Measurements from ENCODE around the gene FOXM1.
A peak's percentile ranks its signal among the peaks of the same experiment; 100 is the strongest.
"Not testable (repeated sequence)": the region's sequence is repeated elsewhere in the genome, so short reads cannot be mapped to it uniquely, and the experiment has no call there.

Gene FOXM1

GRCh38 chr12:2886768-2887450 lies 9.9 kb upstream of the FOXM1 start:
- no peak for DNase-seq (ENCODE audit: low read depth in 2 of 3, low spot score in 1 of 3)

DNA sequence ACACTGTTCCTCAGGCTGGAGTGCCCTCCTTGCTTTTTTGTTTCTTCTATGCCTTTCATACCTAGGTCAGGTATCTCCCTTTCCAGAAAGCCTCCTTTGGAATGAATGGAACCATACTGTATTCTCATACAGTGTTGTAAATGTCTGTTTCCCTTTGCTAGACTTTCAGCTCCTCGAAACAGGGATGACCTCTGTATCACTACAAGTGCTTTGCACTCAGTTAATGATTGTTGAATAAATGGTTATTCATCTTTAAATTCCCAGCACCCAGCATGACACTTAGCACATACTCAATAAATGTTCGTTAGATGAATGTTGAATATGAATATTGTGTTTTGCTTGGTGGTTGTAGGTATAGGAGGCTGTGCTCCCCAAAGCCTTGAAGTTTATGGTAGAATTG lies 7.8 kb upstream of the FOXM1 start:
- no peak for DNase-seq (ENCODE audit: low read depth in 2 of 3, low spot score in 1 of 3)

GRCh38 chr12:2879853-2880252 lies 2.9 kb upstream of the FOXM1 start:
- no peak for DNase-seq (ENCODE audit: low read depth in 2 of 3, low spot score in 1 of 3)

DNA sequence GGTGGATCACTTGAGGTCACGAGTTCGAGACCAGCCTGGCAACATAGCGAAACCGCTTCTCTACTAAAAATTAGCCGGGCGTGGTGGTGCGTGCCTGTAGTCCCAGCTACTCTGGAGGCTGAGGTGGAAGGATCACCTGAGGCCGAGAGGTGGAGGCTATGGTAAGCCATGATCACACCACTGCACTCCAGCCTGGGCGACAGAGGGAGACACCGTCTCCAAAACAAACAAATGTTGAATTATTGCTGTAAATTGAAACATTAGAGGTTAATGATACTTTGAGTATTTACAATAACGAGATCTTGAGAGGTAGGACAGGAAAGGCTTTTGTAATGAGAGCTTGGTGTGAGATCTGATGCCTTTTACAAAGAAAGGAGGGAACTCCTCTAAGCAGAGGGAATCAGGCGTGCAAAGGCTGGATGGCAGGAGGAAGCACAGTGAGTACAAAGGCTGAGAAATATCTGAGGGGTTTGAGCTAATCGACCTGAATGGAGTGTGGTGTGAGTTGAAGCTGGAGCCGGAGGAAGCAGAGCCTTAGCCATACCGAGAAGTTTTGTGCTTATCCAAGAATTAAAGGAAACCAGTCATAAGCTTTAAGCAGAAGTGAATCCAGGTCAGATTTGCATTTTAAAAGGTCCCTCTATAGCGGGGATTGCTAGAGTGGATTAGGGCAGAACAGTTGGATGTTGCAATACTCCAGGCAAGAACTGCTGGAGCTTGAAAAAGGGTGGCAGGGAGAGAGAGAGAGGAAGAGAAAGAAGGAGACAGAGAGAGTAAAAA lies 1.2 kb upstream of the FOXM1 start:
- peak in 1 of 3 donors; percentile 5 for DNase-seq (ENCODE audit: low read depth in 2 of 3, low spot score in 1 of 3)

DNA sequence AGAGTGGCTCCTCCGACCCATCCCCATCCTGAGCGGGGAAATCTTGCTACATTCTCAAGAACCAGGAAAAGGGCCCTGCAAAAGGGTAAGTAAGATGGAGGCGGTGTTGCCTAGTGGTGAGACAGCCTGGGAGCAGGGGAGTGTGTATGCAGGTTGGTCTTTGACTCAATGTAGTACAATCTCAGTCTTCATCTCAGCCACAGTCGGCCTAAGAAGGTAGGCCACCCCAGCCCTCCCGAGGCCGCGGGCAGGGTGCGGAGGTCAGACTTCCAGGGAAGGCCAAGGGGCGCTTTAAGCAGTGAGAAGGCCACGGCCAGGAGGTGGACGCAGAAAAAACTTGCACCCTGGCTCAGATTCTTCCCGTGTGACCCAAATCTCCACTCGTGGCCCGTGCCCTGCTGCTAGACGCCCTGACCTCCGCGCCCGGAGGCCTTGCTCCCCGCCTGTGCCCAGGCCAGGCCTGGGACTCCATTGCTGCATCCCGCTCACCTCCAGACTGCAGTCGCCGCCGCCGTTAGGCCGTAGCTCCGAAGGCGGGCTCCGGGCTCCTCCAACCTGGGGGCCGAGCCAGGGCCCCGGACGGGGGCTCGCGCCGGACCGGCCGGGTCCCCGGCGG lies 435 bp downstream of the FOXM1 start:
- peak in 1 of 3 donors; percentile 22 for DNase-seq (ENCODE audit: low read depth in 2 of 3, low spot score in 1 of 3)

DNA sequence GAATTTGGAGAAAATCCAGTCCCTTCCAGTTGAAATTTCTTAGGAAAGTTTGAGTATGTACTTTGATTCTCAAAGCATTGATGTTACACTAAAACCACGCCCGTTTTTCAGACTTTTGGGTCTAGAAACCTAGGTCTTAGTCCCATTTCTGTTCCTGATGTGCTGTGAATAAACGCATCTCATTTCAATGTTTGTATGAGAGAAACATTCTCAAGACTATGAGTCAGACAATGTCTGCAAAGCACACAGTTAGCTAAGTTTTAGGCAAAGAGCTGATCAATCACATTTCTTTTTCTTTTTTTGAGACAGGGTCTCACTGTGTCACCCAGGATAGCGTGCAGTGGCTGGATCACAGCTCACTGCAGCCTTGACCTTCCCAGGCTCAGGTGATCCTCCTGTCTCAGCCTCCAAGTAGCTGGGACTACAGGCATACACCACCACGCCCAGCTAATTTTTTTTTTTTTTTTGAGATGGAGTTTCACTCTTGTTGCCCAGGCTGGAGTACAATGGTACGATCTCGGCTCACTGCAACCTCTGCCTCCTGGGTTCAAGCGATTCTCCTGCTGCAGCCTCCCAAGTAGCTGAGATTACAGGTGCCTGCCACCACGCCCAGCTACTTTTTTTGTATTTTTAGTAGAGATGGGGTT lies 7.9 kb downstream of the FOXM1 start:
- DNase-seq (ENCODE audit: low read depth in 2 of 3, low spot score in 1 of 3) = not testable (repeated sequence)

GRCh38 chr12:2864198-2864597 lies 12.8 kb downstream of the FOXM1 start:
- no peak for DNase-seq (ENCODE audit: low read depth in 2 of 3, low spot score in 1 of 3)

- DNase-seq (ENCODE audit: low read depth in 2 of 3, low spot score in 1 of 3) = not testable (repeated sequence)
These were observed 13.6 kb downstream of the FOXM1 start for GRCh38 chr12:2863402-2863801.

- DNase-seq (ENCODE audit: low read depth in 2 of 3, low spot score in 1 of 3) = no peak
These were observed 14.1 kb downstream of the FOXM1 start for GRCh38 chr12:2862876-2863275.

DNA sequence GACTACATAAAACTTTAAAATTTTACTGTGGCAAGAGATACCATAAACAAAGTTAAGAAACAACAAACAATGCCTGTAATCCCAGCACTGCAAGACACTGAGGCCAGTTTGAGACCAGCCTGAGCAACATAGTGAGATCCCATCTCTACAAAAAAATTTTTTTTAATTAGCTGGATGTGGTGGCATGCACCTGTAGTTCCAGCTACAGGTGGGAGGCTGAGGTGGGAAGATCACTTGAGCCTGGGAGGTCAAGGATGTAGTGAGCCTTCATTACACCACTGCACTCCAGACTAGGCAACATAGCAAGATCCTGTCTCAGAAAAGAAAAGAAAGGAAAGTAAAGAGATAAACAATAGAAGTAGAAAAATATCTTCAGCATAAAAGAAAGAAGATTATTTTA lies 16.8 kb downstream of the FOXM1 start:
- DNase-seq (ENCODE audit: low read depth in 2 of 3, low spot score in 1 of 3) = no peak

DNA sequence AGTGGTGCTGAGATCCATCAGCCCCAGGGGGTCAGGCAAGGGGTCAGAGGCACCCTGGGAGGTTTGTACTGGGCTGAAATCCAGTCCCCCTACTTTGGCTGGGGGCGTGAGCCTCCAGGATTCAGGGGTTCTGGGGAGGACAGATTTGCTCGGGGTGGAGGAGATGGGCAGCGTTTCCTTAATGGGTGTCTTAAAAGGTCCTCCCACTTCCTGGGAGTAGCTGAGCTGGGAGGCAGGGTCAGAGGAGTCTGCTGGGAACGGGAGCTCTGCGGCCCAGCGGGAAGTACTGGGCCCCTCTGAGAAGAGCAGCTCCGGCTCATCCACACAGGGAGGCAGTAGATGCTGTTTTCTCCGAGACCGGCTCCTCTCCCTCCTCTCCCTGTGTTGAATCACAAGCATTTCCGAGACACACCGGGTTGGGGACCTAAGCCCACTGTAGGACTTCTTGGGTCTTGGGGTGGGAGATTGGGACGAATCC lies 18.0 kb downstream of the FOXM1 start:
- DNase-seq (ENCODE audit: low read depth in 2 of 3, low spot score in 1 of 3) = no peak

- no peak for DNase-seq (ENCODE audit: low read depth in 2 of 3, low spot score in 1 of 3)
These were observed 18.6 kb downstream of the FOXM1 start for GRCh38 chr12:2858334-2858733.

DNA sequence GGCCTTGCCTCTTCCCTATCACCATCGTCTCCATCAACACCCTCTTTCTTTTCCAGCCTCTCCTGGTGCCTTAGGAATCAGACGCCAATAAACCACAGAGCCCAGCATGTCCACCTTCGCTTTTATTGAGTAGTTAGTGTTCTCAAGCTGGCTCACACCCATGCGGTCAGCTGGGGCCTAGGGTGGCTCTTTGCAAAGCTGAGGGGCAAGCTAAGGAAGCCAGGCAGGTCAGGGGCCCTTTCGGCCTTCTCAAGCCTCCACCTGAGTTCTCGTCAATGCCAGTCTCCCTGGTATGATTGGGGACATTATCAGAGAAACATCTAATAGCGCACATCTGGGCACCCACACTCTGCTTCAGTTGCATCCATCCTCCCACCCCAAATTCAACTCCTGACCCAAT lies 19.4 kb downstream of the FOXM1 start:
- DNase-seq (ENCODE audit: low read depth in 2 of 3, low spot score in 1 of 3) = no peak

DNA sequence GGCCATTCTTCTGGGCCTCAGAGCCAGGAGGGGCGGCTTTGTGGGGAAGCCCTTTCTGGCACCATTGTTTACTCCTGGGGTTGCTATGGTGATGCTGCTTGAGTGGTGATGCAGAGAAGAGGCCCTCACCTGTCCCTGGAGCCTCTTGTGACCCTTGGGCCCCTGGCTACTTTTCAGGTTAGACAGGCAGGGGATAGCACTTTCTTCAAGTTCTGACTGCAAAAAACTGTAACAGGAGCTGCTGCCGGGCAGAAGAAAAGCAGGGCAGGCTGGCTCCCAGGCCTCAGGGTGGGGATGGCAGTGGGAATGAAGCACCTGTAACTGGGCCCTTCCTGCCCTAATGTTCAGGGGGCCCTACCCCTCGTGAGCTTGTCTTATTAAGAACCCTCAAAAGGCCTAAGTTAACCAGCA lies 19.9 kb downstream of the FOXM1 start, which contains the start of gene TEX52:
TSS of gene TEX52 (minus strand) at position 19 of the 411 bp plus-strand sequence. CDS start at position 6, 13 bp downstream.
- no peak for DNase-seq (ENCODE audit: low read depth in 2 of 3, low spot score in 1 of 3)

GRCh38 chr12:2856051-2856450 lies 20.9 kb downstream of the FOXM1 start:
- no peak for DNase-seq (ENCODE audit: low read depth in 2 of 3, low spot score in 1 of 3)

DNA sequence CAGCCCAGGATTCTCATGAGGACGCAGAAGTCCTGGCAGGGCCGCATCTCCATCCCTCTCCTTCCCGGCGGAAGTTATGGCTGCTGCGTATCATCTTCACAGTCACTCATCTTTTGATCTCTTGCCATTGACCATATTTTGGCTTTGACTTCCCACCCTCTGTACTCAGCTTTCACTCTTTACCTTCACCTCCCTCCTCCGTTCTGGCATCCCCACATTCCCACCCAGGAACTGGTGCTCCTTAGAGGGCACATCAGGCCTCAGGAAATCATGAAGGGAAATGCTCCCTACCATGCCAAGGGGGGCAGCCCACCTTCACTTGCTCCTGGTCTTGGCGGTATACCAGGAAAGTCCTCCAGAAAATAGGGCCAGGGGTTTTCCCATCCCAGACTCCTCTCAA lies 21.4 kb downstream of the FOXM1 start:
- no peak for DNase-seq (ENCODE audit: low read depth in 2 of 3, low spot score in 1 of 3)

DNA sequence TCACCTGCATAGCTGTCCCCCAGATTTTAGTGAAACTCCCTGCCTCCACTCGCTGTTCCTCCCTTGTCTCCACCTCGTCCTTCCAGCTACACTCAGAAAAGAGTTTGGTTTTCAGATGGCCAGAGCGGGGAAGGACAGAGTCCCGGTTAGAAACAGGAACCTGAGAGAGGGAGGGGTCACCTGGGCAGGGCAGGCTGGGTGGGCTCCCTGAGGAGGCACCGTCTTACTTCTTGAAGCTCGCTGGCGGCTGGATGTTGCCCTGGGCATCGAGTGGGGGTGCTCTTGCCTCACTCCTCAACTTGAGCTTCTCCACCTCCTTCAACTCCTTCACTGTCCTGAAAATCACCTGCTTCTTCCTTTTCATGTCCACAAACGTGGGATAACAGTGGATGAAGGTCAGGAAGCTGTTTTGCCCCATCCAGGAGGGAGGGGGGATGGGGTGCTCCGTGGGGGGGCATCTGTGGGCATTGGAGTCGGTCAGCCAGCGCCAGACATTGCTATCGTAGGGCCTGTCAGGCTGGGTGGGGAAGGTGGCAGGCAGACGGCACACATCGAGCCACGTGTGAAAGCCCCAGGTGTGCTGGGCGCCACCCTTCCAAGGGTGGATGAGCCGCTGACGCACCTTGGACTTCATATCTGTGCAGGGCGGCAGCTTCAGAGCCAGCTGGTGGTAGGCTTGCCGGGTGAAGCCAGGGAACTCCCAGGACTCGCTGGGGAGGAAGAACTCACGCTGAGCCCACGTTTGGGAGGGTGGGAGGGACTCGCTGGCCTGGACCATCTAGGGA lies 22.1 kb downstream of the FOXM1 start:
- DNase-seq (ENCODE audit: low read depth in 2 of 3, low spot score in 1 of 3) = no peak

GRCh38 chr12:2853626-2854025 lies 23.3 kb downstream of the FOXM1 start:
- DNase-seq (ENCODE audit: low read depth in 2 of 3, low spot score in 1 of 3) = peak; percentile 18 to 50 (median 37)

GRCh38 chr12:2851931-2852330 lies 25.0 kb downstream of the FOXM1 start:
- no peak for DNase-seq (ENCODE audit: low read depth in 2 of 3, low spot score in 1 of 3)

DNA sequence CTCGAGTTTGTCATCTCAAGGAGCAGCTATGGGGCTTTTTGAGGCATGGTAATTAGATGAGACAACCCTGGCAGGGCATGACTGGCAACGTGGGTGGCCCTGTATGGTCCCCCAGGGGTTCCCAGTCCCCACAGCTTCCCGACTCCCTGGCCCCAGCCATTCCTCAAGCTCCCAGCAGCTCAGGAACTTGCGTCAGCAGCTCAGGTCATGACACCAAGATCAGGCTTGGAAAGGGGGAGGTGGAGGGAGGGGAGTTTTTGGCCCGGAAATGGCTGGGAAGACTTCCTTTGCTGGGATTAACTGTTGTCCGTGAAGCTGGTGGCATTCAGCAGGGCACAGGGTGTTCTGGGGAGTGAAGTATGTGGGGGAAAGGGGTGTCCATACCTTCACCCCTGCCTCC lies 31.7 kb downstream of the FOXM1 start:
- DNase-seq (ENCODE audit: low read depth in 2 of 3, low spot score in 1 of 3) = no peak

GRCh38 chr12:2844786-2845185 lies 32.2 kb downstream of the FOXM1 start:
- no peak for DNase-seq (ENCODE audit: low read depth in 2 of 3, low spot score in 1 of 3)
